Measurements from ENCODE around the gene DDX41.
A peak's percentile ranks its signal among the peaks of the same experiment; 100 is the strongest.

DDX41 gene

GRCh38 chr5:177475563-177476427, 41.0 kb downstream of the DDX41 start:
- peaks cover 30% of the 10 kb centered on the region for H3K36me3 ChIP-seq
- H3K27me3 ChIP-seq: peaks cover 50% of the 10 kb centered on the region
- H3K4me3 ChIP-seq (ENCODE audit: low read depth in 1 of 2, low read length in 1 of 2): no peak overlapping the region
- no peak overlapping the region for H3K27ac ChIP-seq
- H3K9me3 ChIP-seq: no peaks in the 10 kb centered on the region
- peaks cover 51 to 72% of the 10 kb centered on the region in 2 experiments for H3K4me1 ChIP-seq (ENCODE audit: control insufficient read depth in 1 of 2, insufficient read depth in 1 of 2, low read depth in 1 of 2, low read length in 1 of 2)
- TF ChIP-seq, protein P1, sequence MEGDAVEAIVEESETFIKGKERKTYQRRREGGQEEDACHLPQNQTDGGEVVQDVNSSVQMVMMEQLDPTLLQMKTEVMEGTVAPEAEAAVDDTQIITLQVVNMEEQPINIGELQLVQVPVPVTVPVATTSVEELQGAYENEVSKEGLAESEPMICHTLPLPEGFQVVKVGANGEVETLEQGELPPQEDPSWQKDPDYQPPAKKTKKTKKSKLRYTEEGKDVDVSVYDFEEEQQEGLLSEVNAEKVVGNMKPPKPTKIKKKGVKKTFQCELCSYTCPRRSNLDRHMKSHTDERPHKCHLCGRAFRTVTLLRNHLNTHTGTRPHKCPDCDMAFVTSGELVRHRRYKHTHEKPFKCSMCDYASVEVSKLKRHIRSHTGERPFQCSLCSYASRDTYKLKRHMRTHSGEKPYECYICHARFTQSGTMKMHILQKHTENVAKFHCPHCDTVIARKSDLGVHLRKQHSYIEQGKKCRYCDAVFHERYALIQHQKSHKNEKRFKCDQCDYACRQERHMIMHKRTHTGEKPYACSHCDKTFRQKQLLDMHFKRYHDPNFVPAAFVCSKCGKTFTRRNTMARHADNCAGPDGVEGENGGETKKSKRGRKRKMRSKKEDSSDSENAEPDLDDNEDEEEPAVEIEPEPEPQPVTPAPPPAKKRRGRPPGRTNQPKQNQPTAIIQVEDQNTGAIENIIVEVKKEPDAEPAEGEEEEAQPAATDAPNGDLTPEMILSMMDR (IDR thresholded peaks at IDR 0.05): no peak

DNA sequence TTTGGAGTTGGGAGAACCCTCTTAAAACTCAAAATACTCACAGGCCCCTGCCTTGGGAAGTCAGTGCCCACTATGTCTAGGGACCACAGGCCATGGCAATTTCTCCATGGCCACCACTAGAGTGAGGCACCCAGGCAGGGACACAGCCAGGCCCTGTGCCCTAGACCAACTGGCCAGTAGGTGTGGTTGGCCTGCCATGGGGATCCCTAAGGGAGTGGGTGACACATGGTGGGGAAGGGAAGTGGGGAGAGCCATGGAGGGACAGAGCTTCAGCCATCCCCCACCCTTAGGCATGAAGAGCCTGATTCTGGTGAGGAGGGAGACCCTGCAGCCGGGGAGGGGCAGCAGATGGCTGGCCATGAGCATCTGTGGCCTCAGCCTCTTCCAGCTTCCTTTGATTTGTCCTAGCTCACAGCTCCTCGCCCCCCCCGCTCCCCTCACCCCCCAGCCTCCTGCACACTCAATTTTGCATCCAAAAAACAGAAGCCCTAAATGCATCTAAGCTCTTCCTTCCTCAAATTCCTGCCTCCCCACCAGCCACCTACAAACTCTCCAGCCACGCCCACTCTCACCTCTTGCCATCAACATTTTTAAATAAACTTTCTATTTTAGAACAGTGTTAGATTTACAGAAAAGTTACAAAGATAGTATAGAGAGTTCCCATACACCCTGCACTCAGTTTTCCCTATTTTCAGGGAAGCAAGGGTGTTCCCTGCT, 41.8 kb downstream of the DDX41 start:
- peaks cover 28% of the 10 kb centered on the region for H3K36me3 ChIP-seq
- no peak overlapping the region for H3K27ac ChIP-seq
- TF ChIP-seq, protein P1 (IDR thresholded peaks at IDR 0.05): no peak
- H3K9me3 ChIP-seq: no peaks in the 10 kb centered on the region
- peaks cover 50 to 71% of the 10 kb centered on the region in 2 experiments for H3K4me1 ChIP-seq (ENCODE audit: control insufficient read depth in 1 of 2, insufficient read depth in 1 of 2, low read depth in 1 of 2, low read length in 1 of 2)
- peak overlapping the region in 1 of 2 experiments; percentile 28 for H3K4me3 ChIP-seq (ENCODE audit: low read depth in 1 of 2, low read length in 1 of 2)
- peaks cover 58% of the 10 kb centered on the region for H3K27me3 ChIP-seq

GRCh38 chr5:177474002-177474476, 42.7 kb downstream of the DDX41 start:
- H3K27me3 ChIP-seq: peaks cover 66% of the 10 kb centered on the region
- TF ChIP-seq, protein P1 (IDR thresholded peaks at IDR 0.05): no peak

GRCh38 chr5:177473443-177474001, 43.2 kb downstream of the DDX41 start, which contains the start of gene DBN1:
Gene DBN1 (minus strand): TSS chr5:177473634. CDS start chr5:177473521, 113 bp downstream.
- TF ChIP-seq, protein P1 (IDR thresholded peaks at IDR 0.05): no peak
- H3K4me3 ChIP-seq (ENCODE audit: low read depth in 1 of 2, low read length in 1 of 2): peak within 1 kb of the TSS; percentile 25 to 64
- no peaks in the 10 kb centered on the region for H3K9me3 ChIP-seq
- no peak within 1 kb of the TSS for H3K27ac ChIP-seq
- H3K36me3 ChIP-seq: peaks cover 13% of the 10 kb centered on the region
- H3K4me1 ChIP-seq (ENCODE audit: control insufficient read depth in 1 of 2, insufficient read depth in 1 of 2, low read depth in 1 of 2, low read length in 1 of 2): peaks cover 35 to 56% of the 10 kb centered on the region in 2 experiments
- H3K27me3 ChIP-seq: peaks cover 66% of the 10 kb centered on the region

More at GRCh38 chr5:177474002-177474476, 42.7 kb downstream of the DDX41 start:
- Histone ChIP-seq H3K36me3 (peaks cover 19% of the 10 kb centered on the region), H3K27ac (no peak overlapping the region), H3K9me3 (no peaks in the 10 kb centered on the region), H3K4me3 (ENCODE audit: low read depth in 1 of 2, low read length in 1 of 2) (no peak overlapping the region), H3K4me1 (ENCODE audit: control insufficient read depth in 1 of 2, insufficient read depth in 1 of 2, low read depth in 1 of 2, low read length in 1 of 2) (peaks cover 40 to 61% of the 10 kb centered on the region in 2 experiments)

Measured in neutrophil (primary cell).